HG02884 (cell line): Measurements from ENCODE around the gene MMP21.

Experiments used
- ATAC-seq: cut with Tn5 transposase; IDR thresholded peaks from one replicate; pipeline ENCODE4 v1.9.1; 2021; ENCODE audit warnings: mild to moderate bottlenecking, moderate library complexity; ENCODE audit not compliant: unreplicated experiment

The MMP21 gene

DNA sequence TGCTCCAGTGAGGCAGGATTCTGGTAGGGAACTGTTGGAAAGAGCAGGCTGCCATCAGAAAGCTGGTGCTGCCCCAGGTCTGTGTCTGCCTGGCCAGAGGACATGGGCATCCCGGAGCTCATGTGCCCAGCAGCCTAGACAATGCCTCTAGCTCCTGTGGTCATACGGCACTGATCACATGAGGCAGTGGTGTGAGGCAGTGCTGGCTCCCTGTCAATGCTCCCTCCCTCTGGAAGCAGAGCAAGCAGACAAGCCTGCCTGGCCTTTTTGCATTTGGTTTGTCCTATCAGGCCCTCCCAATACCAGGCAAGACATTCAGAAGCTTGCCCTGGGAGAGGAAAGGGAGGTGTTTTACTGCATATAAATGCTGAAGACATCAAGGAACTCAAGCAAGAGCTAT, 19.5 kb upstream of the MMP21 start:
- no peak for ATAC-seq

DNA sequence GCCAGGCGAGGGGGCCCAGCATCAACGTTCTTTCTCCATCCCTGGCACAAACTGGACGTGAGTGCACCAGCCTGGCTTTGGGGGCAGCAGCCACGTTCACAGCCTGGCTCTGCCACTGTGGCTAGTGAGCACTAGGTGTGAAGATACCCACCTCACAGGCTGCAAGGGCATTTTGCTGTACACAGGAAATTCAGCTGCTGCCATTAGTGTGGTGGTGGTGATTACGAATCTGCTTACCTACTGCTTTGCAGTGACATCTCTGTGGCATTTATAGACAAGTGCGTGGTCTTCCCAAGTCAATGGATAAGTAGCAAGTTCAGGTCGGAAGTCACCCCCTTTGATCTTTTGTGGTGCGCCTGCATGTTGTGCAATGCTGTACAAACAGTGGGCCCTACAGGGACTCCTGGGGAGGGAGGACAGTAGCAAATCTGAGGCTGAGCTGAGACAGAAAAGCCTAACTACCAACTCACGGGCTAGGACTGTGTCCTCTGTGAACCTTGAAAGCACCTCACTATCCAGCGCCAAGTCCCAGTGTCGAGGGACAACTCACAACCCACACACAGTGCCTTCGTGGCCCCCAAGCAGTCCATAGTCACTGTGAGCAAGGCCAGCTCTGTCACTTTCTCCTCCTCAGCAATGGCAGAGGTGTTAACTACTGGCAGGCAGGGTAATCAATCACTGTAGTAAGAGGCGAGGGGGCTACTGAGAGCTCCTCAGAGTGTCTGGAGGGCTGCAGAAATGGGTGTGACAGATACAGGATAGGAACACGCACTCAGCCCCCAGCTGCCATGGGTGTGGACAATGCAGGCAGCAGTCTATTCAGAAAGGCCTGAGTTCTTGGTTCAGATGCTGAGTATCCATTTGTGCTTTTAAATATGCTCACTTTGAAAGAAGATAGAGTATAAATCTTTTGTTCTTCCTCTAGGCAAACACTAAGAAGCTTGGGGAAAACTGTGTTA, 17.0 kb upstream of the MMP21 start:
- ATAC-seq = no peak

DNA sequence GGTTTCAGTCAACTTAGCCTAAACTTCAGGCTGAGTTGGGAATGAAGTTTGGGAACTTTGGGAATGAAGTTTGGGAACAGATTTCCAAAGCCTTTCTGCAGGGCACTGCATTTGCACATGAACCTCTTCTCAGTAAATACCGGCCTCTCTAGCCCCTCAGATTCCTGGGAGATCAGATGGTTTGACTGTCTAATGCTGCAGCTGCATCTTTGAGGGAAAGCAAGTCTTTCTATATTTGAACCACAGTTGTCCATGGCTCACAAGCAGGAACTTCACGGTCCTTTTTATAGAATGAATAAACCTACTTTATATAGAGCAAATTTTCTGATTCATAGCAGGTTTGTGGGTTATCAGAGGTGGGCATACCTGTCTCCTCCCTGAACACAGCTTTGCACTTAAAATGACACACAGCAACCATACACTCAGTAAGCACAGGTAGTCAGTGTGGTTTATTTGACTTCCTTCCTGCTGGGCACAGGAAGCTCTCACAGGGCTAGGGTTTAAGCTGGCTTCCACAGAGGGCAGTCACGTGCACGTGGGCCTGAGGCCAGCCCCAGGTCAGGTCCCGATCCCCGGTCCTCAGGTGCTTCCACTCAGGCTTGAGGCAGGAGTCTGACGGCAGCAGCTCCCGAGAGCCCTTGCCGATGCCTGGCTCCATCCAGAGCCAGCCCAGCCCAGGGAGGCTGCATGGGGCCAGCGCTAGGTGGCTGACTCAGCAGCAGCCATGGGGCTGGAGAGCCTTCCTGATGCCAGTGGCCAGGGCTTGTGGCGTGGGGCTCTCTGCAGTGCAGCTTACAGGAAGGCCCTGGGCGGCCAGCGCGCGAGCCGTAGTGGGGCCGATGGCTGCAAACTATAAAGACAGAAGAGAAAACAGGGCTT, 12.8 kb upstream of the MMP21 start:
- ATAC-seq = no peak

DNA sequence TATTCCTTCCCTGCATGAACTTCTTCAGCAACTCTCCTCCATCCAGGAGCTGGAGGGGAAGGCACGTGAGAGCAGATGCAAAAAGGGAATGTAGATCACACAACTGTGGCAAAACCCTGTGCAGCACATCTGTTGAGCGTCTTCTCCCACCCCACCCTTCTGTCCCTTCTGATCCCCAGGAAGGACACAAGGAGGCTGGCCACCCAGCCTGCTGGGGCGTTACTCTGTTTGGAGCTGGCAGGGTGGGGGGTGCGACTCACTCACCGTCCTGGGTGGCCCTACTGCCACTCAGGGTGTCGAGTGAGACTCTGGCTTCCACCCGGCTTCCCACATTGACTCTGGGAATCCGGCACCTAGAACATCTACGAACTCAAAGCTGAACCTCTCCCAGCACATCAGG, 10.2 kb upstream of the MMP21 start:
- no peak for ATAC-seq

DNA sequence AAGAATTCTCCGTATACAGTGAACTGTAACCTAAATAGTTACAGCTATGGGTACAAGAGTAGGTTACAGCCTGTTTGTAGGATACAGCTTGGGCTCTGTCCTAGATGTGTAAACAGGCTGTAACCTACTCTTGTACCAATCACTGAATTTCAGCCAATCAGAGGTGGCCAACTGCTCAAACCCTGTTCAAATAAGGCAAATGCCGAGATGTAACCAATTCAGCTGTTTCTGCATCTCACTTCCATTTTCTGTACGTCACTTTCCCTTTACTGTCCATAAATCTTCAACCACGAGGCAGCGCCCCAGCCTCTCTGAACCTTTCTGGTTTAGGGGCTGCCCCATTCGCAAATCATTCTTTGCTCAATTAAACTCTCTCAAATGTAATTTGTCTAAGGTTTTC, 8.3 kb upstream of the MMP21 start:
- ATAC-seq = peak; percentile 76

DNA sequence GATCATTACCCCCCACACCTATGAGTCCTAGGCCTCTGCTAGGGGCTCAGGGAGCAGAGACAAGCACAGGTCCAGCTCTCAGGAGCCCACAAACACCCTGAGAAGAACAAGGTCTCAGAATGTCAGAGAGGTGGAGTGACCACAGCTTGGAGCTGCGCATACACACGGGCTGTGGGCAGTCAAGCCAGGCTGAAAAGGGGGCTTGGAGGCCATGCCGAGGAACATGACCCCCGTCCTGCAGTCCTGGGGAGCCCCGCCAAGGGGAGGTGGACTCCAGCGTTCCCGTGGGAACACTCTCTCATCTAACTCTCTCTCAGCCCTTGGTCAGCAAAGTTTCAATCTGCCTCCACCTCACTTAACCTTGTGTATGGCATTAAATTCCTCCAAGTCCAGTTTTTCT, 7.8 kb upstream of the MMP21 start:
- no peak for ATAC-seq

DNA sequence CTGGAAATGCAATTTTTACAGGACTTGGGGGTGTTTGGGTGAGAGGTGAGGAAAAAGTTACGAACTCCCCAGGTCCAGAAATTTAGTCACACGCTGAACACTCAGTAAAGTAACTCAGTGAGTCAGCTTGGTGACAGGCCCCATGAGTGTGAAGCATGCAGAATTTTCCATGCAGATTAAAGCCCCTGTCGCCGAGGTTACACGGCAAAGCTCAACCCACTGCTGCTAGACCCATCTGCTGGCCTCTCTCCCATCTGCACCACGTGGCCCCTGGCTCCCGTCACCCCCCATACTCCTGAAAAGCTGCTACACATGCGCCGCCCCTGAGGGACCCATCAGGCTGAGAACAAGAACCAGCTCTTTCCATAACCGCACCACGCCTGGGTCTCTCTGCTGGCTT, 7.0 kb upstream of the MMP21 start:
- ATAC-seq = no peak

DNA sequence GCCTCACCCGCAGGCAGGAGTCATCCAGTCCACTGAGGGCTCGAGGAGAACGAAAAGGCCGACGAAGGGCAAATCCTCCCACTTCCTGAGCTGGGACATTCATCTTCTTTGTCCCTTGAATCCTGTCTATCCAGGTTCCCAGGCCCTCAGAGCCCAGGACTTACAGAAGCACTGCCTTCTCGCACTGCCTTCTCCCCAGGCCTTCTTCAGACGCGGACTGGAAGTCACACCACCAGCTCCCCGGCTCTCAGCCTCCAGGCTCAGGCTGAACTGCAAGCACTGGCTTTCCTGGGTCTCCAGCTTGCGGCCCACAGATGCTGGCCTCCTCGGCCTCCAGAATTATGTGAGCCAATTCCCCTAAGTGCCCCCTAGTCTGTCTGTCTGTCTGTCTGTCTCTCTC, 6.4 kb upstream of the MMP21 start:
- no peak for ATAC-seq

DNA sequence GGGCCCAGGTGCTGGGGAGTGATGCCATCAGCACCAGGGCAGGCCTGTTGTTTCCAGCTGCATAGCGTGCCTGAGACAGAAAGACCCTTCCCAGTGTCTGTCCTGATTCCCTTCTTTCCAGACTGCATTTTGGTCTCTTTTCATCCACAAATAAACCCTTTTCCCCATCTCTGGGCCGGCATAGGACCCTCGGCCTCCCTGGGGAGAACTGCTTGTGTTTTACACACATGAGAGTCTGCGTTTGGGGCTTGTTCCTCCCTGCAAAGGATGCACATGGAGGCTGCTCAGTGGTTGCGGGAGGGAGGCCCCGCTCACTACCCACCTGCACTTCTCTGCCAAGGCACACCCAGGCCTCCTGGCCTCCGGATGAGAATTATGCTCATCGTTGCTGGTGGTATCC, 5.8 kb upstream of the MMP21 start:
- ATAC-seq = no peak

DNA sequence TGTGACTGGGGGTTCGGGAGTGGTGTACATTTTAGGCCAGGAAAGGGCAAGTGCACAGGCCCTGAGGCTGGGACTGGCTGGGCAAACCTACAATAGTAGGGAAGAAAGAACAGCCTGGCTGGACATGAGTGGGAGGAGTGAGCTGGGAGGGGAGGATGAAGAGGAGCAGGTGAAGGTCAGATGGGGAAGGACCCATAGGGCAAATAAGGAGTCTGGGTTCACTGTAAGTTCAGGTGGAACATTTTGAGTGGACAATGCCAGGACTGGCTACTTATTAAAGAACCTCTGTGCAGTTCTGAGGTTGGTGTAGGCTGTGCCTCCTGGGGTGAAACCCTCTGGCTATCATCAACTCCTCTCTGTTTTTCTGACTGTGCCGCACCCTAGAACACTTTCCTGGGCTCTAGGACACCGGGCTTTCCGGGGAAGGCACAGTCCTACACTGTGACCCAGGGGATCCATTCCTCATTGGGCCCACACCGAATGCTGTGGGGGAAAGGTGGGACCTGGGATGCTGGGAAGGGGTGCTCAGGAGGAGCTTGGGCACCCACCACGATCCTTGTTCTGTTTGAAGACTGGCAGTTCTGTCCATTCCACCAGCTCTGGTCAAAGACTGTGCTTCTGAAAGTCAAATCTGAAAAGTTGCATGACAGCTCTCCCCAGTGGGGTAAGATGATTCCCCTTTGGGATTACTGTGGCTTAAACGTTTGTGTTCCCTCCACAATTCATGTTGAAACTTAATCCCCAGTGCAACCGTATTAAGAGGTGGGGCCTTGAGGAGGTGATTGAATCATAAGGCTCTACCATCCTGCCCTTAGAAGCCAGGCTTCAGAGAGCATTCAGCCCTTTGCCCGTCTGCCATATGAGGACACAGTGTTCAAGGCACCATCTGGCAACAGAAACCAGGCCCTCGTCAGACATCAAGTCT, 4.0 kb upstream of the MMP21 start:
- ATAC-seq = no peak

DNA sequence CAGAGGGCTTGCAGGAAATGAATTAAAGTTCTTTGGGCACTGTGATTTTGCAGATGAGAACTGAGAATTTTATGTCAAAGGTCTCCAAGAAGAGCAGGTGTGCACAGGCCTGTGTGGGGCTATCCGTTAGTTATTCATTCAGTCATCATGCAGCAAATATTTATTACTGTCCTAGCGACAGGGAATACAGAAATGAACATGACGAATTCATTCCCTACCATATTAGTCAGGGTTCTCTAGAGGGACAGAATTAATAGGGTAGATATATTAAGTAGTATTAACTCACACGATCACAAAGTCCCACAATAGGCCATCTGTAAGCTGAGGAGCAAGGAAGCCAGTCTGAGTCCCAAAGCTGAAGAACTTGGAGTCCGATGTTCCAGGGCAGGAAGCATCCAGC, 2.9 kb upstream of the MMP21 start:
- ATAC-seq = no peak

DNA sequence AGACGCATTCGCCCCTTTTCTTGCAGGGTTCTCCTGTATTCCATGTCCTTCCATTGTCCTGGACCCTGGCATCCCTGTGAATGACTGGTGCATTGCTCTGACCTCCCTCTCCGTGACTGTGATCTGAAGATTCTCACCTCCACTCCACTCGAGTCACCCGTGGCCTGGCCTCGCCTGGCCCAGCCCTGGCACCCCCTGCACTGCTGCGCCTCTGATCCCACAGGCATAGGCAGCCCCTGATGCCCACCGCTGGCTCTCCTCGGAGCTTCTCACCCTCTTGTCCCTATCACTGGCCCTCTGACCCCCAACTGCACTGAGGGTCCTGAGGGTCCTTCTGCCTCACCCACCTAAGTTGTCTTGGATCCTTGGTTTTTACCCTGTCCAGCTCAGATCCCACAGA, 2.2 kb upstream of the MMP21 start:
- ATAC-seq = no peak

DNA sequence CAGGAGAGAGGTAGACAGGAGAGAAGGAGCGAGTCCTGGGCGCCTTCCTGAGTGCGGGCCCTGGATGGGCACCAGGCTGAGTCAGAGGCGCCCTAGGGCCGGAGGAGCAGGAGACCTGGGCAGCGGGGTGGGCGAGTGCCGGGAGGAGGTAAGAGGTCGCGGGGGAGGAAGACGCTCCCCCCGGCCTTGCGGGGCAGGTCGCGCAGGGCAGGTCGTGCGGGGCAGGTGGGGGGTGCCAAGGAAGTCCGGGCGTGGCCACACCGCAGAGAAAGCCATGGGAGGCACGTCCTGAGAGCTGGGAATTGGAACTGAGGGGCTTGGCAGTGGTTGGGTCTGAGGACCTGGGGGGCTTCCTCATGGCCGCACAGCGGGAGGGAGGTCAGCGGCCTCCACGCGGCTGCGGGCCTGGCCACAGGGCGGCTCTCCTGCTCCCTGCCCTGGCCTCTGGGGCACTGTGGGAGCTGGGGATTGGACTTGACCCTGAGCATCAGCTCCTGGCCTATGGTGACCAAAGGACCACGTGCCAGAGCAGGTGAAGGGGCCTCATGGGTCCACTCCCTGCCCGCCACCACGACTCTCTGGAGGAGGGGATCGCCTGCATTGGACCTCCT, 935 bp downstream of the MMP21 start:
- ATAC-seq = no peak

DNA sequence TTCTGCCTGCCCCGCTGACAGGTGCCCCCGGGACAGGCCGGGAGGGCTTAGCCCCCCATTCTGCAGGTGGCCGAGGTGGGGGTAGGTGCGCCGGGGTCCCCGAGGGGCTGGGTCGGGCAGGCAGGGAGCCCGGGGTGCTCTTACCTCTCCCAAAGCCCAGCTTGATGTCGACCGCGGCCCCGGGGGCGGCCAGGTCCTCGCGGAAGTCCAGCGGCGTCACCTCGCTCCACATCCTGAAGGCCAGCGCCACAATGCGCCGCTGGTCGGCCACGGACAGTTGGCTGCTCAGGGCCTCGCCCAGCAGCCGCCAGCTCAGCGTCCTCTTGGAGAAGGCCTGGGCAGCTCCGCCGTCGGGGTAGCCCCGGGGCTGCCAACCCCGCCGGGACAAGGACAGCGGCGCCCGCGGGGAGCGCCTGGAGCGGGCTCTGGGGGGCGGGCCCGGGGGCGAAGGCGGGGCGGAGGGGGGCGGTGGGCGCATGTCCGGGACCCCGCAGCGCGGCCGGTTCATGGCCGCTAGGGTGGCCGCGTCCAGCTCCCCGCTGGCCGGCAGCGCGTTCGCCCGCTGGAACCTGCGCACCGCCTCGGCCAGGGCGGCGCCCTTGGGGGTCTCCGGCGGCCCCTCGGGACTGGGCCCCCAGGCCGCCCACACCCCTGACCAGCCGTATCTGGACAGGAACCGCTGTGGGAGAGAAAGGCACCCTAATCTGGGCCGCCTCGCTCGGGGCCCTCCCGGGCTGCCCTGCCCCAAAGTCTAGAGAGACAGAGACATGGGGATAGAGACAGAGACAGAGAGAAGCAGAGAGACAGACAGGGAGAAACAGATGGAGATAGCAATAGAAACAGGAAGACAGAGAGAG, 1.7 kb downstream of the MMP21 start:
- ATAC-seq = no peak

DNA sequence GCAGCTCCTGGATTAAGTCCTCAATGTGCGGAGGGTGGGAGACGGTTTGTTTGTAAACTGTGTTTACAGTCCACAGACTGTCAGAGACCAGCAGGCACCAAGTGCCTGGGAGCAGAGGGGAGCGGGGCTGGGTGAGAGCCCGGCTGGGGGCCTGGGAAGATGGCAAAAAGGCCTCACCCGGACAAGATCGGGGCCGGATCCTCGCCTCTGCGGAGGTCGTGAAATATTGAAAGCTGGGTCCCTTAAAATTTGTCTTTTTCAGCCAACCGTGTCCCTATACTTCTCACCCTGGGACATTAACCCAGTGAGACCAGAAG, 2.8 kb downstream of the MMP21 start:
- no peak for ATAC-seq

DNA sequence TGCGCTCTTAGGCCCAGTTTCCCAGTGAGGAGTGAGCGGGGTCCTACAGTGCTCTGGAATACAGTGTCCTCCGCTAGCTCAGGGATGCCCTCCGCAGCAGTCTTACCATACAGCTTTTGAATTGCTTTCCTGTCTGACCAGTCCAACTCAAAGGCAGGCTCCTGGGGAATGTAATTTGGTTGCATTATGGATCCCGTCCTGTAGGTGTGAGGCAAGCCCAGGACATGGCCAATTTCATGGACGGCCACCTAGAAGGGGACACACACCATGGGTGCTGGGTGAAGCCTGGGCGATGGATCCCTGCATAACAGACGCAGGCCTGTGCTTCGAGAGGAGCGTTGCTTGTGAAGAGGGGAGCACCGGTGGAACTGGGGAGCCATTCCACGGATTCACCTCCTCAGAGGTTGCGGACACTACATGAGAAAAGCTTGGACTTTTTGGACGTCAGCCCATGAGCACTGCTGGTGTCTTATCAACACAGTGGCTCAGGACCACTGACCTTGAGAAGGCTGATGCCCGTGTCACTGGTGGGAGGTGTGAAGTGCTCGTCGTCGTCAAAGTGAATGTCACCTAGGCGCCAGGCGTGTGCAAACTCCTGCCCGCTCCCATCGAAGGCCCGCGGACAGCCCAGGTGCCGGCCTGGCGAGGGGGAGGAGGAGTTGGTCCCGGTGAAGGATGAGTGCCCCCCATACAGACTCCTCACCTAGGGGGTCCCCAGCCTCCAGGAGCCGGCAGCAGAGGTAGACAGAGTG, 3.3 kb downstream of the MMP21 start:
- no peak for ATAC-seq

DNA sequence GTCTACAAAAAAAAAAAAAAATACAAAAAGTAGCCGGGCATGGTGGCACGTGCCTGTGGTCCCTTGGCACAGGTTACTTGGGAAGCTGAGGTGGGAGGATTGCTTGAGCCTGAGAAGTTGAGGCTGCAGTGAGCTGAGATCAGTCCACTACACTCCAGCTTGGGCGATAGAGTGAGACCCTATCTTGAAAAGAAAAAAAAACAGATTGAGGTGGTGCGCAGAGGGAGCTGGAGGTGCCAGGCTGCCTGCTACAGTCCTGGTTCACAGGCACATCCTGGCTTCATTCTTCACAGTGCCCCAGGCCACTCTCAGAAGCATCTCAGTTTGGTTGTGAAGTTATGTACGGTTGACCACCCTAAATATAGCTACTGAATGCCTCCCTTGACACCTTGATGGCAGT, 4.8 kb downstream of the MMP21 start:
- no peak for ATAC-seq

DNA sequence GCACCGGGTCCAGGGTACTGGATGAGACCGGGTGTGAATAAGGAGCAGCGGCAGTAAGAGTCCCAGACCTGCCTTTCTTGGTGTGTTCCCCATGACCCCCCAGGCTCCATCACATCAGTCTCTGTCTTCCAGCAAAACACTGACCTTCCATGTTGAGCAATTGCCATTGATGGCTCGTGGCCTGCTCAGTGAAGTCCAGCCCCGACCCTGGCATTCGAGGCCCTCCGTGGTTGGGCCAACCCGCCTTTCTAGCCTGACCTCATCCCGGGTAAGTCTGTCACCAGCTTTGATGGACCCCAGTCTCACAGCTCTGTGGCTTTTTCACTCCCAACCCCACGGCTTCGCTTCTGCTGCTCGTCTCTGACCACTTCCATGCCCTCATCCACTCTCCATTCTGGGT, 6.4 kb downstream of the MMP21 start:
- ATAC-seq = no peak

DNA sequence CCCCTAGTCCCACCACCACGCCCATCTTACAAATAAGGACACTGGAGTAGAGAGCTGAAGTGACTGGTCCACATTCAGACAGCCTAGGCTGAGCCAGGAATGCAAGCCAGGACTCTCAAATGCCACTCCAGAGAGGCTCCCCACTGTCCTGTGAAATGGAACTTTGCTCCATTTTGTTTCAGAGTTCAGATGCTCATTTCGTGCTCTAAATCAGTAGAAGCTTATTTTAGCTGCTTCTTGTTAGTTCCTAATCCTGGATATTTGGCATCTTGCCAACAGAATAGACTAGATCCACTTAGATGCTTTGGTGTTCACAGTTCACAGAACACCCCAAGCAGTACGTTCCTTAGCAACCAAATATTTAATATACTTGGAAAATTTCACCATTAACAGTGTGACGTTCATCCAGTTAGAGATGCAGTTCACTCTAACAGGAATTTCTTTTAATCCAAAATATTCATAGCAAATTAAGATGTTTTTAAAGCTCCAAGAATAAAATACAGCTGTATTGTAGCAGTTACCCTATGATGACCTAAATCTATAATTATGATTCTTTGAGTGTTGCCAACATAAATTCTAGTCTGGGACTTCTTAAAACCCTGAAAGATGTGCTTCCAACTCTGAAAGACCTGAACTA, 7.3 kb downstream of the MMP21 start:
- no peak for ATAC-seq
